ENCODE measurements around the gene TRIM50. TPM values are rescaled to one million over a fixed set of nuclear protein-coding genes. Genes with fewer than 3 reads are reported as not detected.

The TRIM50 gene
- total and polyA plus RNA-seq, 2 of the 13 experiments (the other 11 are each of a cell fraction or from before 2014, with no cell fraction given): 4.2 to 24.5 TPM

- TF ChIP-seq, protein P1, sequence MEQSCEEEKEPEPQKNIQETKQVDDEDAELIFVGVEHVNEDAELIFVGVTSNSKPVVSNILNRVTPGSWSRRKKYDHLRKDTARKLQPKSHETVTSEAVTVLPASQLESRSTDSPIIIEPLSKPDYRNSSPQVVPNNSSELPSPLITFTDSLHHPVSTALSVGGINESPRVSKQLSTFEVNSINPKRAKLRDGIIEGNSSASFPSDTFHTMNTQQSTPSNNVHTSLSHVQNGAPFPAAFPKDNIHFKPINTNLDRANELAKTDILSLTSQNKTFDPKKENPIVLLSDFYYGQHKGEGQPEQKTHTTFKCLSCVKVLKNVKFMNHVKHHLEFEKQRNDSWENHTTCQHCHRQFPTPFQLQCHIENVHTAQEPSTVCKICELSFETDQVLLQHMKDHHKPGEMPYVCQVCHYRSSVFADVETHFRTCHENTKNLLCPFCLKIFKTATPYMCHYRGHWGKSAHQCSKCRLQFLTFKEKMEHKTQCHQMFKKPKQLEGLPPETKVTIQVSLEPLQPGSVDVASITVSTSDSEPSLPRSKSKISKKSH (CRISPR knock-in tag; IDR thresholded peaks at IDR 0.05; ENCODE audit: borderline replicate concordance): 0 out of 2 replicates have a peak, but pooled peaks have one; percentile 41
- TF ChIP-seq ZNF605 (CRISPR knock-in tag; IDR thresholded peaks at IDR 0.05): peak; percentile 67
- no peak for TF ChIP-seq ATM (IDR thresholded peaks at IDR 0.05; ENCODE audit: borderline replicate concordance)
- TF ChIP-seq TBL1XR1 (IDR thresholded peaks at IDR 0.05; ENCODE audit: borderline replicate concordance, low read length, partially characterized antibody): no peak
- TF ChIP-seq ZNF331 (CRISPR knock-in tag; IDR thresholded peaks at IDR 0.05): 0 out of 2 replicates have a peak, but pooled peaks have one; percentile 32
- no peak for TF ChIP-seq ZC3H4 (CRISPR knock-in tag; IDR thresholded peaks at IDR 0.05; ENCODE audit: borderline replicate concordance)
- no peak for TF ChIP-seq ZNF510 (CRISPR knock-in tag; IDR thresholded peaks at IDR 0.05; ENCODE audit: low read depth)
- TF ChIP-seq ZNF3 (CRISPR knock-in tag; IDR thresholded peaks at IDR 0.05): no peak
- TF ChIP-seq NFIB (CRISPR knock-in tag; IDR thresholded peaks at IDR 0.05; ENCODE audit: borderline replicate concordance): no peak
- TF ChIP-seq, protein P2, sequence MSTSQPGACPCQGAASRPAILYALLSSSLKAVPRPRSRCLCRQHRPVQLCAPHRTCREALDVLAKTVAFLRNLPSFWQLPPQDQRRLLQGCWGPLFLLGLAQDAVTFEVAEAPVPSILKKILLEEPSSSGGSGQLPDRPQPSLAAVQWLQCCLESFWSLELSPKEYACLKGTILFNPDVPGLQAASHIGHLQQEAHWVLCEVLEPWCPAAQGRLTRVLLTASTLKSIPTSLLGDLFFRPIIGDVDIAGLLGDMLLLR (CRISPR knock-in tag; IDR thresholded peaks at IDR 0.05): no peak
- TF ChIP-seq DMAP1 (CRISPR knock-in tag; IDR thresholded peaks at IDR 0.05): no peak
- TF ChIP-seq LCORL (IDR thresholded peaks at IDR 0.05): no peak
- TF ChIP-seq LCORL (CRISPR knock-in tag; IDR thresholded peaks at IDR 0.05): peak; percentile 56; the same call in 1 of the 2 replicates
- no peak for TF ChIP-seq KDM5B (CRISPR knock-in tag; IDR thresholded peaks at IDR 0.05; ENCODE audit: borderline replicate concordance)
- TF ChIP-seq ZBTB7B (CRISPR knock-in tag; IDR thresholded peaks at IDR 0.05): 0 out of 2 replicates have a peak, but pooled peaks have one; percentile 21
- TF ChIP-seq, protein P3, sequence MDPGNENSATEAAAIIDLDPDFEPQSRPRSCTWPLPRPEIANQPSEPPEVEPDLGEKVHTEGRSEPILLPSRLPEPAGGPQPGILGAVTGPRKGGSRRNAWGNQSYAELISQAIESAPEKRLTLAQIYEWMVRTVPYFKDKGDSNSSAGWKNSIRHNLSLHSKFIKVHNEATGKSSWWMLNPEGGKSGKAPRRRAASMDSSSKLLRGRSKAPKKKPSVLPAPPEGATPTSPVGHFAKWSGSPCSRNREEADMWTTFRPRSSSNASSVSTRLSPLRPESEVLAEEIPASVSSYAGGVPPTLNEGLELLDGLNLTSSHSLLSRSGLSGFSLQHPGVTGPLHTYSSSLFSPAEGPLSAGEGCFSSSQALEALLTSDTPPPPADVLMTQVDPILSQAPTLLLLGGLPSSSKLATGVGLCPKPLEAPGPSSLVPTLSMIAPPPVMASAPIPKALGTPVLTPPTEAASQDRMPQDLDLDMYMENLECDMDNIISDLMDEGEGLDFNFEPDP (CRISPR knock-in tag; conservative IDR thresholded peaks at IDR 0.05): no peak
- no peak for TF ChIP-seq GRHL1 (CRISPR knock-in tag; conservative IDR thresholded peaks at IDR 0.05)
- TF ChIP-seq ZNF441 (CRISPR knock-in tag; IDR thresholded peaks at IDR 0.05; ENCODE audit: borderline replicate concordance): no peak
- TF ChIP-seq ZNF207 (IDR thresholded peaks at IDR 0.05; ENCODE audit: borderline replicate concordance): no peak
- TF ChIP-seq ZNF256 (CRISPR knock-in tag; conservative IDR thresholded peaks at IDR 0.05): no peak
- no peak for TF ChIP-seq MAZ (IDR thresholded peaks at IDR 0.05; ENCODE audit: borderline replicate concordance, low read depth, low read length)
- TF ChIP-seq MAZ (CRISPR knock-in tag; IDR thresholded peaks at IDR 0.05; ENCODE audit: low read depth): no peak
- no peak for TF ChIP-seq ZNF275 (CRISPR knock-in tag; IDR thresholded peaks at IDR 0.05; ENCODE audit: borderline replicate concordance)
- TF ChIP-seq ARNT2 (CRISPR knock-in tag; IDR thresholded peaks at IDR 0.05; ENCODE audit: low read depth): no peak
- 0 out of 2 replicates have a peak, but pooled peaks have one; percentile 17 for TF ChIP-seq FOXC1 (CRISPR knock-in tag; IDR thresholded peaks at IDR 0.05; ENCODE audit: borderline replicate concordance)
- peak; percentile 47; the same call in 1 of the 2 replicates for TF ChIP-seq BRCA1 (CRISPR knock-in tag; IDR thresholded peaks at IDR 0.05)
Observed at GRCh38 chr7:73342645-73343044, 14.8 kb upstream of the TRIM50 start (continued).
